ENCODE results near the gene BOLA1.

- TF ChIP-seq CTCF (IDR thresholded peaks at IDR 0.05; ENCODE audit: low read length) (no peak), EZH2 (optimal IDR thresholded peaks at IDR 0.05; ENCODE audit: low read depth, low read length) (no peak), EZH2phosphoT487 (IDR thresholded peaks at IDR 0.05; ENCODE audit: low read length) (no peak)
Observed at GRCh38 chr1:149884433-149885338, 14.7 kb upstream of the BOLA1 start.
